Measurements from ENCODE around the gene SCFD1.

Gene SCFD1

DNA sequence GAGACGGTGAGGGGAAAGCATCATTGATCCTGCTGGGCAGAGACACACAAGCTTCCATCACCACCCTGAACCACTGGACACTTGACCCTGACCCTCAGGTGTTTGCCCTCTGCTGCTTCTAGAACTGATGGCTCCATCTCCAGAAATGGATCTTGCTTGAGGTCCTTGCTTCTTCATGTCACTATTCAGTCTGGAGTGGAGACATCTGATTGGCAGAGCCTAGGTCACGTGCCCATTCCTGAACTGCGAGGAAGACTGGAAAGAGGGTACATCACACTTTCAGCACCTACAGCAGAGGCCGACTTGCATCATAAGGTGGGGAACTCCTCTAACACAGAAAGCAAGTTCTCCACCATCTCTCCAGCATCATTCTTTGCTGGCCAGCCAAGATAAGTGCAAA is 145.5 kb downstream of the SCFD1 start:
- Histone ChIP-seq H2AFZ (ENCODE audit: low read depth, low read length, severe bottlenecking) (no peak overlapping the region), H3K4me2 (ENCODE audit: low read depth, low read length, poor library complexity, severe bottlenecking) (no peak overlapping the region), H3K9me3 (ENCODE audit: insufficient read depth, low read length) (peaks cover 10% of the 10 kb centered on the region; the same call in 1 of the 2 replicates), H3K9me2 (replicated peaks; ENCODE audit: insufficient read depth, low read length) (no peaks in the 10 kb centered on the region), H4K20me1 (ENCODE audit: low read depth, low read length) (no peaks in the 10 kb centered on the region), H3F3A (ENCODE audit: insufficient read depth) (no peaks in the 10 kb centered on the region), H3K27ac (ENCODE audit: low read depth, low read length) (no peak overlapping the region), H3K4me3 (ENCODE audit: insufficient read depth, low read length, poor library complexity, severe bottlenecking) (no peak overlapping the region), H3K27me3 (ENCODE audit: low read length) (no peaks in the 10 kb centered on the region), H3K9ac (ENCODE audit: low read length) (no peak overlapping the region), H3K79me2 (ENCODE audit: insufficient read depth, low read length) (no peaks in the 10 kb centered on the region), H3K36me3 (ENCODE audit: low read length) (peaks cover 8% of the 10 kb centered on the region; the same call in 1 of the 2 replicates)
- TF ChIP-seq EZH2phosphoT487 (conservative IDR thresholded peaks at IDR 0.05; ENCODE audit: low read length): no peak
- TF ChIP-seq, protein P1, sequence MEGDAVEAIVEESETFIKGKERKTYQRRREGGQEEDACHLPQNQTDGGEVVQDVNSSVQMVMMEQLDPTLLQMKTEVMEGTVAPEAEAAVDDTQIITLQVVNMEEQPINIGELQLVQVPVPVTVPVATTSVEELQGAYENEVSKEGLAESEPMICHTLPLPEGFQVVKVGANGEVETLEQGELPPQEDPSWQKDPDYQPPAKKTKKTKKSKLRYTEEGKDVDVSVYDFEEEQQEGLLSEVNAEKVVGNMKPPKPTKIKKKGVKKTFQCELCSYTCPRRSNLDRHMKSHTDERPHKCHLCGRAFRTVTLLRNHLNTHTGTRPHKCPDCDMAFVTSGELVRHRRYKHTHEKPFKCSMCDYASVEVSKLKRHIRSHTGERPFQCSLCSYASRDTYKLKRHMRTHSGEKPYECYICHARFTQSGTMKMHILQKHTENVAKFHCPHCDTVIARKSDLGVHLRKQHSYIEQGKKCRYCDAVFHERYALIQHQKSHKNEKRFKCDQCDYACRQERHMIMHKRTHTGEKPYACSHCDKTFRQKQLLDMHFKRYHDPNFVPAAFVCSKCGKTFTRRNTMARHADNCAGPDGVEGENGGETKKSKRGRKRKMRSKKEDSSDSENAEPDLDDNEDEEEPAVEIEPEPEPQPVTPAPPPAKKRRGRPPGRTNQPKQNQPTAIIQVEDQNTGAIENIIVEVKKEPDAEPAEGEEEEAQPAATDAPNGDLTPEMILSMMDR (IDR thresholded peaks at IDR 0.05; ENCODE audit: insufficient read depth, low read length, poor library complexity, severe bottlenecking): no peak

DNA sequence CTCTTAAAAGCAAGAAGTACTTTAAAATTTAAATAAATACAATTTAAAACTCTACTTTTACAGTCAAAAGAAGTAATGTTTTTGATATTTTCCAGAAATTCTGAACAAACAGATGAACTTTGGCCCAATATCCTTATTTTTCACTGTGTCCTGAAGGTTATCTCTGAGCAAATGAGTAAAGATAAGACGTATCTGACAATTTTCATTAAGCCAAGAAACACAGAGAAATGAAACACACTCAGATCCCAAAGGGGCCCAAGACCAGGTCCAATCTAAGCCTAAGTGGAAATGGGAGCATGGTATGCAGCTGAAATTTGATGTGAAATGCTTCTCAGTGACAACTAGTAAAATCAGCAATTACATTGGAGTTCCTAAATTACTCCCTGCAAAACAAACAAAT is 146.7 kb downstream of the SCFD1 start:
- Histone ChIP-seq H4K20me1 (ENCODE audit: low read depth, low read length) (no peaks in the 10 kb centered on the region), H3K27ac (ENCODE audit: low read depth, low read length) (no peak overlapping the region), H3K4me2 (ENCODE audit: low read depth, low read length, poor library complexity, severe bottlenecking) (no peak overlapping the region), H3K36me3 (ENCODE audit: low read length) (peaks cover 8% of the 10 kb centered on the region; the same call in 1 of the 2 replicates), H2AFZ (ENCODE audit: low read depth, low read length, severe bottlenecking) (no peak overlapping the region), H3K9me3 (ENCODE audit: insufficient read depth, low read length) (peaks cover 7% of the 10 kb centered on the region; the same call in 1 of the 2 replicates), H3F3A (ENCODE audit: insufficient read depth) (no peaks in the 10 kb centered on the region), H3K9ac (ENCODE audit: low read length) (no peak overlapping the region), H3K4me3 (ENCODE audit: insufficient read depth, low read length, poor library complexity, severe bottlenecking) (no peak overlapping the region), H3K9me2 (replicated peaks; ENCODE audit: insufficient read depth, low read length) (no peaks in the 10 kb centered on the region), H3K27me3 (ENCODE audit: low read length) (no peaks in the 10 kb centered on the region), H3K79me2 (ENCODE audit: insufficient read depth, low read length) (no peaks in the 10 kb centered on the region)
- TF ChIP-seq, protein P1 (IDR thresholded peaks at IDR 0.05; ENCODE audit: insufficient read depth, low read length, poor library complexity, severe bottlenecking): no peak
- no peak for TF ChIP-seq EZH2phosphoT487 (conservative IDR thresholded peaks at IDR 0.05; ENCODE audit: low read length)

GRCh38 chr14:30770376-30770775 is 148.3 kb downstream of the SCFD1 start:
- Histone ChIP-seq H4K20me1 (ENCODE audit: low read depth, low read length) (no peaks in the 10 kb centered on the region), H3K27me3 (ENCODE audit: low read length) (no peaks in the 10 kb centered on the region), H3F3A (ENCODE audit: insufficient read depth) (no peaks in the 10 kb centered on the region), H3K27ac (ENCODE audit: low read depth, low read length) (no peak overlapping the region), H3K4me3 (ENCODE audit: insufficient read depth, low read length, poor library complexity, severe bottlenecking) (no peak overlapping the region), H2AFZ (ENCODE audit: low read depth, low read length, severe bottlenecking) (no peak overlapping the region), H3K79me2 (ENCODE audit: insufficient read depth, low read length) (no peaks in the 10 kb centered on the region), H3K9me2 (replicated peaks; ENCODE audit: insufficient read depth, low read length) (no peaks in the 10 kb centered on the region), H3K9ac (ENCODE audit: low read length) (no peak overlapping the region), H3K4me2 (ENCODE audit: low read depth, low read length, poor library complexity, severe bottlenecking) (no peak overlapping the region), H3K9me3 (ENCODE audit: insufficient read depth, low read length) (no peaks in the 10 kb centered on the region), H3K36me3 (ENCODE audit: low read length) (no peaks in the 10 kb centered on the region)
- TF ChIP-seq, protein P1 (IDR thresholded peaks at IDR 0.05; ENCODE audit: insufficient read depth, low read length, poor library complexity, severe bottlenecking): no peak
- TF ChIP-seq EZH2phosphoT487 (conservative IDR thresholded peaks at IDR 0.05; ENCODE audit: low read length): no peak
